WTC11 (cell line): Measurements from ENCODE around the gene MYOM3. TPM values are rescaled to one million over a fixed set of nuclear protein-coding genes. Genes with fewer than 3 reads are reported as not detected.

Experiments
- ATAC-seq: fragments of 200-7000 bp; cut with Tn5 transposase; 2 replicates; pipeline ENCODE4 v1.10.0; 2021; ENCODE audit warnings: mild to moderate bottlenecking, moderate library complexity
- CTCF ChIA-PET: fragments of 300-600 bp; sonication (Branson Sonifier 250); formaldehyde crosslinking; loops from one replicate; lab custom pipeline; 2021; ENCODE audit warnings: antibody characterized with exemption; lab: Charles Lee
- POLR2A ChIA-PET: fragments of 350-600 bp; sonication (Branson Sonifier 250); formaldehyde crosslinking; loops from one replicate; lab custom pipeline; 2021; ENCODE audit warnings: antibody characterized with exemption; lab: Charles Lee
- DNase-seq: peaks from one replicate; pipeline ENCODE4 v3.0.0; 2021; ENCODE audit warnings: low spot score
- H3K27ac Mint-ChIP-seq: 2 replicates; pipeline ENCODE4 v1.8.0; 2021; ENCODE audit warnings: mixed read lengths
- H3K27me3 Mint-ChIP-seq: 2 replicates; pipeline ENCODE4 v1.8.0; 2021; ENCODE audit warnings: low read depth, mild to moderate bottlenecking, moderate library complexity, mixed read lengths
- H3K36me3 Mint-ChIP-seq: 2 replicates; pipeline ENCODE4 v1.8.0; 2021; ENCODE audit warnings: mixed read lengths
- H3K4me1 Mint-ChIP-seq: 2 replicates; pipeline ENCODE4 v1.8.0; 2022; ENCODE audit warnings: mixed read lengths
- H3K4me3 Mint-ChIP-seq: 2 replicates; pipeline ENCODE4 v1.8.0; 2021; ENCODE audit warnings: mild to moderate bottlenecking, moderate library complexity, mixed read lengths
- H3K9me3 Mint-ChIP-seq: 2 replicates; pipeline ENCODE4 v1.8.0; 2021; ENCODE audit warnings: mixed read lengths
- EMX1 ChIP-seq: fragments of 250-450 bp; sonication (Bioruptor Pico); IDR thresholded peaks from 2 replicates; pipeline ENCODE4 v1.8.0; 2021; ENCODE audit warnings: mild to moderate bottlenecking
- MXD4 ChIP-seq: fragments of 250-450 bp; sonication (Bioruptor Pico); IDR thresholded peaks from 2 replicates; pipeline ENCODE4 v1.8.0; 2021; ENCODE audit warnings: mild to moderate bottlenecking, moderate library complexity, borderline replicate concordance
- NFE2L1 ChIP-seq: sonication (generic); formaldehyde crosslinking; IDR thresholded peaks from 2 replicates; pipeline ENCODE4 v1.8.1; 2023; ENCODE audit warnings: missing genetic modification reagents
- NR3C1 ChIP-seq: sonication (generic); formaldehyde crosslinking; conservative IDR thresholded peaks from 2 replicates; pipeline ENCODE4 v1.8.1; 2023; ENCODE audit warnings: low read depth, mild to moderate bottlenecking, missing genetic modification reagents
- SOX15 ChIP-seq: fragments of 250-450 bp; sonication (Bioruptor Pico); IDR thresholded peaks from 2 replicates; pipeline ENCODE4 v1.9.0; 2021; ENCODE audit warnings: mild to moderate bottlenecking
- ZNF396 ChIP-seq: fragments of 250-450 bp; sonication (Bioruptor Pico); IDR thresholded peaks from 2 replicates; pipeline ENCODE4 v1.8.0; 2021; ENCODE audit warnings: mild to moderate bottlenecking, moderate library complexity, borderline replicate concordance
- ZNF671 ChIP-seq: fragments of 250-450 bp; sonication (Bioruptor Pico); IDR thresholded peaks from 2 replicates; pipeline ENCODE4 v1.8.0; 2021; ENCODE audit warnings: mild to moderate bottlenecking
- total RNA-seq: library from RNA; stranded (reverse); gene quantifications from 3 replicates; pipeline ENCODE4 v1.2.3, GENCODE V29; 2021
- TF ChIP-seq, protein P1 (sequence below): sonication (generic); formaldehyde crosslinking; IDR thresholded peaks from 2 replicates; pipeline ENCODE4 v1.8.0; 2023; ENCODE audit warnings: missing genetic modification reagents, mild to moderate bottlenecking, borderline replicate concordance
- TF ChIP-seq, protein P2 (sequence below): sonication (generic); formaldehyde crosslinking; IDR thresholded peaks from 2 replicates; pipeline ENCODE4 v1.8.1; 2023; ENCODE audit warnings: mild to moderate bottlenecking, missing genetic modification reagents, moderate library complexity
- TF ChIP-seq, protein P3 (sequence below): sonication (generic); formaldehyde crosslinking; IDR thresholded peaks from 2 replicates; pipeline ENCODE4 v1.8.0; 2022; ENCODE audit warnings: mild to moderate bottlenecking, missing genetic modification reagents
- TF ChIP-seq, protein P4 (sequence below): fragments of 250-450 bp; sonication (Bioruptor Pico); IDR thresholded peaks from 2 replicates; pipeline ENCODE4 v1.8.0; 2021; ENCODE audit warnings: mild to moderate bottlenecking
- TF ChIP-seq, protein P5 (sequence below): sonication (generic); formaldehyde crosslinking; IDR thresholded peaks from 2 replicates; pipeline ENCODE4 v1.8.1; 2022; ENCODE audit warnings: missing genetic modification reagents, borderline replicate concordance
- TF ChIP-seq, protein P6 (sequence below): fragments of 250-450 bp; sonication (Bioruptor Pico); IDR thresholded peaks from 2 replicates; pipeline ENCODE4 v1.9.0; 2021; ENCODE audit warnings: moderate library complexity, mild to moderate bottlenecking, inconsistent platforms, borderline replicate concordance
- TF ChIP-seq, protein P7 (sequence below): fragments of 200-600 bp; IDR thresholded peaks from 2 replicates; pipeline ENCODE4 v1.8.0; 2022; ENCODE audit warnings: antibody characterized with exemption
- TF ChIP-seq, protein P8 (sequence below): sonication (generic); formaldehyde crosslinking; IDR thresholded peaks from 2 replicates; pipeline ENCODE4 v1.8.1; 2022; ENCODE audit warnings: low read depth, missing genetic modification reagents, borderline replicate concordance

Gene MYOM3
- total RNA-seq, 1 experiment from 2014 or later, result 0.13 TPM

DNA sequence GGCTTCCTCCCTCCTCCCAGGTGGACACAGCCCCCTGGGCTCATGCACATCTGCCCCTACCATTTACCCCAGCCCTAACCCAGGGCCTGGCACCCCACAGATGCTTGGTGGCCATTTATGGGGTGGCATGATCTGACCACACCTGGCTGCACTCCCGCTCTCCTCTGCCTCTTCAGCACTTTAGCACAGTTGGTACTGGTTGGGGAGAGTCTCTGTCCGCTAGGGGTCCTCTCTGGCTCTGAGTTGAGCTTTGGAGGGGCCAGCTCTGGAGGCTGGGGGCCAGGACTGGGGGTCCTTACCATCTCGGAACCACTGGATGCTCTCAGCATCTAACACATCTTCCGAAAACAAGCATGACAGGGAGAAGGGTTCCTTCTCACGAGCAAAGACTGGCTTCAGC, 17.4 kb downstream of the MYOM3 start (continued):
- TF ChIP-seq, protein P1, sequence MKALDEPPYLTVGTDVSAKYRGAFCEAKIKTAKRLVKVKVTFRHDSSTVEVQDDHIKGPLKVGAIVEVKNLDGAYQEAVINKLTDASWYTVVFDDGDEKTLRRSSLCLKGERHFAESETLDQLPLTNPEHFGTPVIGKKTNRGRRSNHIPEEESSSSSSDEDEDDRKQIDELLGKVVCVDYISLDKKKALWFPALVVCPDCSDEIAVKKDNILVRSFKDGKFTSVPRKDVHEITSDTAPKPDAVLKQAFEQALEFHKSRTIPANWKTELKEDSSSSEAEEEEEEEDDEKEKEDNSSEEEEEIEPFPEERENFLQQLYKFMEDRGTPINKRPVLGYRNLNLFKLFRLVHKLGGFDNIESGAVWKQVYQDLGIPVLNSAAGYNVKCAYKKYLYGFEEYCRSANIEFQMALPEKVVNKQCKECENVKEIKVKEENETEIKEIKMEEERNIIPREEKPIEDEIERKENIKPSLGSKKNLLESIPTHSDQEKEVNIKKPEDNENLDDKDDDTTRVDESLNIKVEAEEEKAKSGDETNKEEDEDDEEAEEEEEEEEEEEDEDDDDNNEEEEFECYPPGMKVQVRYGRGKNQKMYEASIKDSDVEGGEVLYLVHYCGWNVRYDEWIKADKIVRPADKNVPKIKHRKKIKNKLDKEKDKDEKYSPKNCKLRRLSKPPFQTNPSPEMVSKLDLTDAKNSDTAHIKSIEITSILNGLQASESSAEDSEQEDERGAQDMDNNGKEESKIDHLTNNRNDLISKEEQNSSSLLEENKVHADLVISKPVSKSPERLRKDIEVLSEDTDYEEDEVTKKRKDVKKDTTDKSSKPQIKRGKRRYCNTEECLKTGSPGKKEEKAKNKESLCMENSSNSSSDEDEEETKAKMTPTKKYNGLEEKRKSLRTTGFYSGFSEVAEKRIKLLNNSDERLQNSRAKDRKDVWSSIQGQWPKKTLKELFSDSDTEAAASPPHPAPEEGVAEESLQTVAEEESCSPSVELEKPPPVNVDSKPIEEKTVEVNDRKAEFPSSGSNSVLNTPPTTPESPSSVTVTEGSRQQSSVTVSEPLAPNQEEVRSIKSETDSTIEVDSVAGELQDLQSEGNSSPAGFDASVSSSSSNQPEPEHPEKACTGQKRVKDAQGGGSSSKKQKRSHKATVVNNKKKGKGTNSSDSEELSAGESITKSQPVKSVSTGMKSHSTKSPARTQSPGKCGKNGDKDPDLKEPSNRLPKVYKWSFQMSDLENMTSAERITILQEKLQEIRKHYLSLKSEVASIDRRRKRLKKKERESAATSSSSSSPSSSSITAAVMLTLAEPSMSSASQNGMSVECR (CRISPR knock-in tag), result no peak
- no peak for TF ChIP-seq ZNF671 (CRISPR knock-in tag)
- TF ChIP-seq, protein P2, sequence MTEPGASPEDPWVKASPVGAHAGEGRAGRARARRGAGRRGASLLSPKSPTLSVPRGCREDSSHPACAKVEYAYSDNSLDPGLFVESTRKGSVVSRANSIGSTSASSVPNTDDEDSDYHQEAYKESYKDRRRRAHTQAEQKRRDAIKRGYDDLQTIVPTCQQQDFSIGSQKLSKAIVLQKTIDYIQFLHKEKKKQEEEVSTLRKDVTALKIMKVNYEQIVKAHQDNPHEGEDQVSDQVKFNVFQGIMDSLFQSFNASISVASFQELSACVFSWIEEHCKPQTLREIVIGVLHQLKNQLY, result no peak
- TF ChIP-seq, protein P3, sequence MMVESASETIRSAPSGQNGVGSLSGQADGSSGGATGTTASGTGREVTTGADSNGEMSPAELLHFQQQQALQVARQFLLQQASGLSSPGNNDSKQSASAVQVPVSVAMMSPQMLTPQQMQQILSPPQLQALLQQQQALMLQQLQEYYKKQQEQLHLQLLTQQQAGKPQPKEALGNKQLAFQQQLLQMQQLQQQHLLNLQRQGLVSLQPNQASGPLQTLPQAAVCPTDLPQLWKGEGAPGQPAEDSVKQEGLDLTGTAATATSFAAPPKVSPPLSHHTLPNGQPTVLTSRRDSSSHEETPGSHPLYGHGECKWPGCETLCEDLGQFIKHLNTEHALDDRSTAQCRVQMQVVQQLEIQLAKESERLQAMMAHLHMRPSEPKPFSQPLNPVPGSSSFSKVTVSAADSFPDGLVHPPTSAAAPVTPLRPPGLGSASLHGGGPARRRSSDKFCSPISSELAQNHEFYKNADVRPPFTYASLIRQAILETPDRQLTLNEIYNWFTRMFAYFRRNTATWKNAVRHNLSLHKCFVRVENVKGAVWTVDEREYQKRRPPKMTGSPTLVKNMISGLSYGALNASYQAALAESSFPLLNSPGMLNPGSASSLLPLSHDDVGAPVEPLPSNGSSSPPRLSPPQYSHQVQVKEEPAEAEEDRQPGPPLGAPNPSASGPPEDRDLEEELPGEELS (CRISPR knock-in tag), result no peak

DNA sequence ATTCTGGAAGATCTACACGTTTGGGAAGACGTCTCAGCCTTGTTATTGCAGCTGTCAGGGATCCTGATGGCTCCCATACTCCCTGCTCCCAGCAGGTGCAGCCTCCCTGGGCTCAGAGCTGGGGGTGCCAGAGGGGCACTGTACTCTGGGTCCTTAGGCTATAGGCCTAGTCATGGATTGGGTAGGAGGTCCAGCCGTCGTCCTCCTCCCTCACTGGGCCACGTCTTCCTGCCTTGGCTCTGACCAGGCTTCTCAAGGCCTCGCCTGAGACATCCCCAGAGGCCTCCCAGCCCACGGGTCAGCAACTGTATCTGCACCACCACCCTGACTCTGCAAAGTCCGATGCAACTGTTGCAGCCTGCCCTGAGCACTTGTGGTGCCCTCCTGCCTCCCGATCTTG, 18.2 kb downstream of the MYOM3 start:
- H3K4me3 Mint-ChIP-seq, result no peak overlapping the region
- no peaks in the 10 kb centered on the region for H3K27me3 Mint-ChIP-seq
- POLR2A ChIA-PET, result no interaction called here
- H3K27ac Mint-ChIP-seq, result no peak overlapping the region
- CTCF ChIA-PET, result interaction anchor here (1.0 to 3.5 kb wide), 5 partner anchors 12 to 106 kb away, joined by 3 to 16 read pairs (median 5); no protein-coding TSS in a partner anchor
- peaks cover 13% of the 10 kb centered on the region for H3K4me1 Mint-ChIP-seq
- TF ChIP-seq, protein P1 (CRISPR knock-in tag), result no peak
- TF ChIP-seq, protein P4, sequence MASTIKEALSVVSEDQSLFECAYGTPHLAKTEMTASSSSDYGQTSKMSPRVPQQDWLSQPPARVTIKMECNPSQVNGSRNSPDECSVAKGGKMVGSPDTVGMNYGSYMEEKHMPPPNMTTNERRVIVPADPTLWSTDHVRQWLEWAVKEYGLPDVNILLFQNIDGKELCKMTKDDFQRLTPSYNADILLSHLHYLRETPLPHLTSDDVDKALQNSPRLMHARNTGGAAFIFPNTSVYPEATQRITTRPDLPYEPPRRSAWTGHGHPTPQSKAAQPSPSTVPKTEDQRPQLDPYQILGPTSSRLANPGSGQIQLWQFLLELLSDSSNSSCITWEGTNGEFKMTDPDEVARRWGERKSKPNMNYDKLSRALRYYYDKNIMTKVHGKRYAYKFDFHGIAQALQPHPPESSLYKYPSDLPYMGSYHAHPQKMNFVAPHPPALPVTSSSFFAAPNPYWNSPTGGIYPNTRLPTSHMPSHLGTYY (CRISPR knock-in tag), result no peak
- TF ChIP-seq MXD4, result no peak
- TF ChIP-seq, protein P5, sequence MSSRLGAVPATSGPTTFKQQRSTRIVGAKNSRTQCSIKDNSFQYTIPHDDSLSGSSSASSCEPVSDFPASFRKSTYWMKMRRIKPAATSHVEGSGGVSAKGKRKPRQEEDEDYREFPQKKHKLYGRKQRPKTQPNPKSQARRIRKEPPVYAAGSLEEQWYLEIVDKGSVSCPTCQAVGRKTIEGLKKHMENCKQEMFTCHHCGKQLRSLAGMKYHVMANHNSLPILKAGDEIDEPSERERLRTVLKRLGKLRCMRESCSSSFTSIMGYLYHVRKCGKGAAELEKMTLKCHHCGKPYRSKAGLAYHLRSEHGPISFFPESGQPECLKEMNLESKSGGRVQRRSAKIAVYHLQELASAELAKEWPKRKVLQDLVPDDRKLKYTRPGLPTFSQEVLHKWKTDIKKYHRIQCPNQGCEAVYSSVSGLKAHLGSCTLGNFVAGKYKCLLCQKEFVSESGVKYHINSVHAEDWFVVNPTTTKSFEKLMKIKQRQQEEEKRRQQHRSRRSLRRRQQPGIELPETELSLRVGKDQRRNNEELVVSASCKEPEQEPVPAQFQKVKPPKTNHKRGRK, result no peak
- no peak for TF ChIP-seq NR3C1
- TF ChIP-seq, protein P6, sequence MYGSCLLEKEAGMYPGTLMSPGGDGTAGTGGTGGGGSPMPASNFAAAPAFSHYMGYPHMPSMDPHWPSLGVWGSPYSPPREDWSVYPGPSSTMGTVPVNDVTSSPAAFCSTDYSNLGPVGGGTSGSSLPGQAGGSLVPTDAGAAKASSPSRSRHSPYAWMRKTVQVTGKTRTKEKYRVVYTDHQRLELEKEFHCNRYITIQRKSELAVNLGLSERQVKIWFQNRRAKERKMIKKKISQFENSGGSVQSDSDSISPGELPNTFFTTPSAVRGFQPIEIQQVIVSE (CRISPR knock-in tag), result no peak
- TF ChIP-seq, protein P7, sequence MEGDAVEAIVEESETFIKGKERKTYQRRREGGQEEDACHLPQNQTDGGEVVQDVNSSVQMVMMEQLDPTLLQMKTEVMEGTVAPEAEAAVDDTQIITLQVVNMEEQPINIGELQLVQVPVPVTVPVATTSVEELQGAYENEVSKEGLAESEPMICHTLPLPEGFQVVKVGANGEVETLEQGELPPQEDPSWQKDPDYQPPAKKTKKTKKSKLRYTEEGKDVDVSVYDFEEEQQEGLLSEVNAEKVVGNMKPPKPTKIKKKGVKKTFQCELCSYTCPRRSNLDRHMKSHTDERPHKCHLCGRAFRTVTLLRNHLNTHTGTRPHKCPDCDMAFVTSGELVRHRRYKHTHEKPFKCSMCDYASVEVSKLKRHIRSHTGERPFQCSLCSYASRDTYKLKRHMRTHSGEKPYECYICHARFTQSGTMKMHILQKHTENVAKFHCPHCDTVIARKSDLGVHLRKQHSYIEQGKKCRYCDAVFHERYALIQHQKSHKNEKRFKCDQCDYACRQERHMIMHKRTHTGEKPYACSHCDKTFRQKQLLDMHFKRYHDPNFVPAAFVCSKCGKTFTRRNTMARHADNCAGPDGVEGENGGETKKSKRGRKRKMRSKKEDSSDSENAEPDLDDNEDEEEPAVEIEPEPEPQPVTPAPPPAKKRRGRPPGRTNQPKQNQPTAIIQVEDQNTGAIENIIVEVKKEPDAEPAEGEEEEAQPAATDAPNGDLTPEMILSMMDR, result no peak
- no peak for TF ChIP-seq EMX1 (CRISPR knock-in tag)
- TF ChIP-seq, protein P8, sequence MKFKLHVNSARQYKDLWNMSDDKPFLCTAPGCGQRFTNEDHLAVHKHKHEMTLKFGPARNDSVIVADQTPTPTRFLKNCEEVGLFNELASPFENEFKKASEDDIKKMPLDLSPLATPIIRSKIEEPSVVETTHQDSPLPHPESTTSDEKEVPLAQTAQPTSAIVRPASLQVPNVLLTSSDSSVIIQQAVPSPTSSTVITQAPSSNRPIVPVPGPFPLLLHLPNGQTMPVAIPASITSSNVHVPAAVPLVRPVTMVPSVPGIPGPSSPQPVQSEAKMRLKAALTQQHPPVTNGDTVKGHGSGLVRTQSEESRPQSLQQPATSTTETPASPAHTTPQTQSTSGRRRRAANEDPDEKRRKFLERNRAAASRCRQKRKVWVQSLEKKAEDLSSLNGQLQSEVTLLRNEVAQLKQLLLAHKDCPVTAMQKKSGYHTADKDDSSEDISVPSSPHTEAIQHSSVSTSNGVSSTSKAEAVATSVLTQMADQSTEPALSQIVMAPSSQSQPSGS (CRISPR knock-in tag), result no peak
- TF ChIP-seq ZNF396 (CRISPR knock-in tag), result no peak
- TF ChIP-seq NFE2L1 (CRISPR knock-in tag), result no peak
- no peak for TF ChIP-seq SOX15 (CRISPR knock-in tag)
- TF ChIP-seq, all 79 proteins: peak for 0
- H3K9me3 Mint-ChIP-seq, result no peaks in the 10 kb centered on the region
- DNase-seq, result no peak
- no peaks in the 10 kb centered on the region for H3K36me3 Mint-ChIP-seq
- ATAC-seq, result no peak
